ENCODE measurements around the gene TLE3. TPM values are rescaled to one million over a fixed set of nuclear protein-coding genes. Genes with fewer than 3 reads are reported as not detected.

Gene TLE3
- total and polyA plus RNA-seq, 8 donors, result 12.5 to 37.2 (median 18.9) TPM

- H3K27me3 ChIP-seq, result no peaks in the 10 kb centered on the region
- TF ChIP-seq CTCF (IDR thresholded peaks at IDR 0.05), result no peak
- no peaks in the 10 kb centered on the region for H3K9me3 ChIP-seq
- 40 to 55% methylated on average over 2 of the region's 2 CpGs for WGBS, 2 donors
- intact Hi-C loops (cut with DNase I), result no loop called here
- no peaks in the 10 kb centered on the region for H3K4me1 ChIP-seq
- H3K27ac ChIP-seq, result no peak overlapping the region
- FAIRE-seq (no peak), ATAC-seq (peak; percentile 39 to 79 (median 73)), DNase-seq (peak in 4 of 6 donors; percentile 30 to 65 (median 47))
- H3K36me3 ChIP-seq, result no peaks in the 10 kb centered on the region
- H3K4me3 ChIP-seq, result no peak overlapping the region
These were observed 99.9 kb downstream of the TLE3 start for GRCh38 chr15:69997813-69998212.

Small RNA genes within 50 kb of the gene (microRNA-seq; reads per million reads assigned to microRNA genes)
- 78.4 to 183 reads per million in 2 donors for gene MIR629
